GM13976 (cell line): Measurements from ENCODE around the gene ACACB.

Experiments used
- DNase-seq: peaks from one replicate; pipeline ENCODE4 v3.0.0; 2012; ENCODE audit warnings: low spot score
- in situ Hi-C: fragments of 300-500 bp; cut with MboI; formaldehyde crosslinking; loops from one replicate; pipeline ENCODE4 v1.12.0; 2022; ENCODE audit warnings: low sequenced_read_pairs, mixed read lengths, inconsistent platforms; ENCODE audit not compliant: unreplicated experiment
- TF ChIP-seq, protein P1 (sequence below): IDR thresholded peaks from 2 replicates; pipeline ENCODE4 v1.5.1; 2012; ENCODE audit warnings: borderline replicate concordance, mild to moderate bottlenecking; ENCODE audit not compliant: insufficient read depth; ENCODE audit errors: extremely low read depth, missing control alignments, control extremely low read depth

Gene ACACB

DNA sequence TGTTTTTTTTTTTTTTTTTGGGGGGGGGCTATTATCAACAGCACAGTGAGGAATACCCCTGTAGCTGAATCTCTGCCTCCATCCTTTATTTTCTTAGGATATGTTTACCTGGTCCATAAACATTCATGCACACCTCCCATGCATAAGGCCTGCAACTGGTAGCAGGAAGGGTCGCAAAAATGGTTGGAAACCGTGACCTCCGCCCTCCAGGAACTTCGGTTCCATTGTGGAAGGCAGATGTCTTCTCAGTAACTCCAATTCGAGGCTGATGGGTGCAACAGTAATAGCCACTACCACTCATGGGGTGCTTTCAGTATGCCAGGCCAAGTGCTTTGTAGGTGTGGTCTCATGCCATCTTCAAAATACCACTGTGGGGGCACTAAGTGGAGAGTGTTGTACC lies 40.2 kb downstream of the ACACB start:
- in situ Hi-C loops: no loop called here
- TF ChIP-seq, protein P1, sequence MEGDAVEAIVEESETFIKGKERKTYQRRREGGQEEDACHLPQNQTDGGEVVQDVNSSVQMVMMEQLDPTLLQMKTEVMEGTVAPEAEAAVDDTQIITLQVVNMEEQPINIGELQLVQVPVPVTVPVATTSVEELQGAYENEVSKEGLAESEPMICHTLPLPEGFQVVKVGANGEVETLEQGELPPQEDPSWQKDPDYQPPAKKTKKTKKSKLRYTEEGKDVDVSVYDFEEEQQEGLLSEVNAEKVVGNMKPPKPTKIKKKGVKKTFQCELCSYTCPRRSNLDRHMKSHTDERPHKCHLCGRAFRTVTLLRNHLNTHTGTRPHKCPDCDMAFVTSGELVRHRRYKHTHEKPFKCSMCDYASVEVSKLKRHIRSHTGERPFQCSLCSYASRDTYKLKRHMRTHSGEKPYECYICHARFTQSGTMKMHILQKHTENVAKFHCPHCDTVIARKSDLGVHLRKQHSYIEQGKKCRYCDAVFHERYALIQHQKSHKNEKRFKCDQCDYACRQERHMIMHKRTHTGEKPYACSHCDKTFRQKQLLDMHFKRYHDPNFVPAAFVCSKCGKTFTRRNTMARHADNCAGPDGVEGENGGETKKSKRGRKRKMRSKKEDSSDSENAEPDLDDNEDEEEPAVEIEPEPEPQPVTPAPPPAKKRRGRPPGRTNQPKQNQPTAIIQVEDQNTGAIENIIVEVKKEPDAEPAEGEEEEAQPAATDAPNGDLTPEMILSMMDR: no peak
- DNase-seq: no peak

DNA sequence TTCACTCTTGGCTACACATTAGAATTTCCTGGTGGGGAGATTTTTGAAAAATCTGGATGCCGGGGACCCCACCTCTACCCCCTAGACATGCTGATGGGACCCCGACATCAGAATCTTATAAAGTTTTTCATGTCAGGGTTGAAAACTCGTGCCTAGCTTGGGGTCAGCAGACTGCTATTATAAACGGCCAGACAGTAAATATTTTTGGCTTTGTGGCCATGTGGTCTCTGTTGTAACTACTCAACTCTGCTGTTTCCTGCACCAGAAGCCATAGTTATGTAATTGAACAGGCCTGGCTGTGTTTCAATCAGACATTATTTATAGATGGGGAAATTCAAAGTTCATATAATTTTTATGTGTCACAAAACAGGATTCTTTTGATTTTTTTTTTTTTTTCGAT lies 41.6 kb downstream of the ACACB start:
- in situ Hi-C loops: no loop called here
- TF ChIP-seq, protein P1: no peak
- no peak for DNase-seq

DNA sequence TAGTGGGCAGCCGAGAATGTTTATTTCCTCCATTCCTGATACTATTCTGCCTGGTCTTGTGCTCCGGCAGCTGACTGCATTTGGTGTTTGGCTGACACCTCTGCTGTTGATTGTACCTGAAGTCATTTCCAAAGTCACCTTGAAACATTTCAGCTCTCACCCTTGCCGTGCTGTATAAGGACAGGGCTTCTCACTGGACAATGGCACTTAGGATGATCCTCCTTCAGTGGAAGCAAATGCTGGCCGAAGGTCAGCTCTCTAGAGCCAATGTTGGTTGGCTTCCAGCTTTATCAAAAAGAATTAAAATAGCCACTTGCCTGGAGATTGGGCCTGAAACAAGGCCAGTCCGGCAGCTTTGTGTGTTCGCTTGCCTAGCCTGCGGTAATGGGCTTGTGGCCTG lies 44.0 kb downstream of the ACACB start:
- in situ Hi-C loops: no loop called here
- TF ChIP-seq, protein P1: no peak
- no peak for DNase-seq

DNA sequence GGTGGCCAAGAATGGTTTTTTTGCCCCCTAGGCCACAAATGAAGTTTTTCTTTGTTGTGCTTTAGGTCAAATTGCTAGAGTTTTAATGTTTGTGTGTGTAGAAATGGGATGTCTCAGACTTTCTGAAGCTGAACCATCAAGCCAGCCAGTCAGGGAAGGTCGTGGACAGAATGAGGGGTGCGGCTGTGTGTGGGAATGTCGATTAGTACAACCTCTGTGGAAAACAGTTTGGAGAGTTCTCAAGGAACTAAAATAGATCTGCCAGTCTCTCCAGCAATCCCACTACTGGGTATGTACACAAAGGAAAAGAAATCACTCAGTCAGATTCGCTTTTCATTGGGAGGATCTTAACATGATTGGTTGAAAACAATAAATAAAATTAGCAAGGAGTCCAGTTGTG lies 44.5 kb downstream of the ACACB start:
- in situ Hi-C loops: no loop called here
- DNase-seq: no peak
- TF ChIP-seq, protein P1: no peak

DNA sequence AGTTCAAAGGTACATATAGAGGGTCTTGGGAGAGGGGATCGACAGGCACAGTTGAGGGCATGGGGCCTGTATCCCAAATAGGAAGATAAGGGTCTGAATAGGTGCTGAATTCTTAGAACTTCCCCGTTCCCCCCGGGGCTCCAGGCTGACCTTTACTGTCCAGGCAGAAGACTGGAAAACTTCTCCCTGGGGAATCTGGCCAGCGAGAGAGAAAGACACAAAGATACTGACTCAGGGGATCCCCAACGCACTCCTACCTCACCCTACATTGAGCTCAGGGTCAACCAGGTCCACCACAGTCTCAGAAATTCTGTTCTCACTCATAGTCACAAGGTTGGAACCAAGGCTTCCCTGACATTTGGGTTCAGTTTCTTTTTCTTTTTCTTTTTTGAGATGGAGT lies 46.2 kb downstream of the ACACB start:
- TF ChIP-seq, protein P1: no peak
- DNase-seq: no peak
- in situ Hi-C loops: no loop called here

DNA sequence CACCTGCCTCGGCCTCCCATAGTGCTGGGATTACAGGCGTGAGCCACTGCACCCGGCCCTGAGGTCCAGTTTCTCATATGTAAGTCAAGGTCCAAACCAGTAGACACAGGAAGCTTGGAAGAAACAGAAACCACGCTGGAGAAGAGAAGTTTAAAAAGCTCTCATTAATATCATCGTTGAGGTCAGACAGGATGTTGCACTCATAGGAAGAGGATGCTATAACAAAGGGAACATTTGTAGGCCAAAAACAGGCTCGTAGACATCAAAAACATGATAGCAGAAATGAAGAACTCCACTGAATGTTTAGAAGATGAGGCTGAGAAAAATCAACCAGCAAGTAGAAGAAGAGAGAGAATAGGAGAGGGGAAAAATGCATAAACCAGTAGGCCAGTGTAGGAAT lies 46.8 kb downstream of the ACACB start:
- TF ChIP-seq, protein P1: no peak
- in situ Hi-C loops: no loop called here
- DNase-seq: no peak

DNA sequence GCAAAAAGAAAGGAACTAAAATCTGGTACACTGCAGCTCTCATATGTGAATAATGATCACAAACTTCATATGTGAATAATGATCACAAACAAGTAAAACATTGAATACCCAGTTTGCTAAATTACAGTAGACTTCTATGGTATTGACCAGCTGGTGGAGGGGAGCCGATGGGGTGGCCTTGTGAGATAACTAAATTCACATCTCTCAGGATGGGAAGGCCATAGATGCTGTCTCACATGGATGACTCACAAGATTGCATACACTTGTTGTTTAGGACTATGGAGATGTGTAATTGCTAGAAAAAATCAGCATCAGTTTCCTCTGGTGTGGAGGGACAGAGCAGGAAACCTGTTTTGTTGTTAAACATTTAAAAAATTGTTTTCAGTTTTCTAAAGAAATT lies 49.2 kb downstream of the ACACB start:
- no peak for DNase-seq
- TF ChIP-seq, protein P1: no peak
- in situ Hi-C loops: no loop called here
